Esophagus muscularis mucosa (tissue), 4 donors: ENCODE measurements around the gene PDGFRB. TPM values are rescaled to one million over a fixed set of nuclear protein-coding genes. Genes with fewer than 3 reads are reported as not detected.

Experiments used
- DNase-seq: peaks from one replicate; pipeline ENCODE4 v3.0.0-alpha.2; 2017; ENCODE audit errors: extremely low spot score
- H3K27ac ChIP-seq, 4 donors: fragments of 200-600 bp; sonication (generic); replicated peaks in 1 of 4; 1 replicate in 3 of 4; 2 replicates in 1 of 4; pipeline ENCODE4 v1.5.1; 2016 to 2019; ENCODE audit warnings: mild to moderate bottlenecking in 1 of 4
- H3K27me3 ChIP-seq, 4 donors: fragments of 200-600 bp; sonication (generic); one replicate each; pipeline versions ENCODE4 v1.5.1 to v1.6.0; 2016 to 2019
- H3K36me3 ChIP-seq, 4 donors: fragments of 200-600 bp; sonication (generic); one replicate each; pipeline ENCODE4 v1.5.1; 2016 to 2019
- H3K4me1 ChIP-seq, 4 donors: fragments of 200-600 bp; sonication (generic); one replicate each; pipeline ENCODE4 v1.5.1; 2016 to 2019
- H3K4me3 ChIP-seq, 4 donors: fragments of 200-600 bp; sonication (generic); 1 replicate in 2 of 4; 2 replicates in 2 of 4; pipeline ENCODE4 v1.5.1; 2016 to 2019; ENCODE audit warnings: mild to moderate bottlenecking in 4 of 4, moderate library complexity in 1 of 4
- H3K9me3 ChIP-seq, 4 donors: fragments of 200-600 bp; sonication (generic); 1 replicate in 3 of 4; 2 replicates in 1 of 4; pipeline ENCODE4 v1.5.1; 2016 to 2019
- EP300 ChIP-seq: sonication (generic); formaldehyde crosslinking; IDR thresholded peaks from one replicate; pipeline ENCODE4 v1.6.1; 2017; ENCODE audit warnings: antibody characterized with exemption
- POLR2A ChIP-seq: fragments of 450-650 bp; IDR thresholded peaks from one replicate; pipeline ENCODE4 v1.6.1; 2017; ENCODE audit warnings: antibody characterized with exemption, moderate library complexity, mild to moderate bottlenecking, low read depth
- POLR2AphosphoS5 ChIP-seq, 2 donors: sonication (generic); formaldehyde crosslinking; IDR thresholded peaks; one replicate each; pipeline ENCODE4 v1.6.1; 2017; ENCODE audit warnings: antibody characterized with exemption in 2 of 2
- WGBS: methylation state at CpG from one replicate; pipeline ENCODE4 v1.1.5; 2018; 5-methylcytosine and 5-hydroxymethylcytosine counted together
- intact Hi-C: fragments of 100-400 bp; cut with DNase I; formaldehyde crosslinking; loops from one replicate; pipeline ENCODE4 v1.15.1; 2023
- total RNA-seq, 4 donors: library from RNA; depleted of rRNA; stranded (reverse); fragments of >200 nt; gene quantifications; one replicate each; pipeline versions ENCODE4 v1.1.0 to v1.2.1, GENCODE V29; 2016
- TF ChIP-seq, protein P1 (sequence below), 3 experiments: fragments of 200-600 bp in 2 of 3; fragments of 450-650 bp in 1 of 3; sonication (generic) in 2 of 3; IDR thresholded peaks; one replicate each; pipeline ENCODE4 v1.5.1; 2017 to 2019; ENCODE audit warnings: antibody characterized with exemption in 3 of 3, mild to moderate bottlenecking in 2 of 3, moderate library complexity in 1 of 3

PDGFRB gene
- total RNA-seq, 4 donors from 2014 or later: 83.1 to 219 (median 141) TPM

DNA sequence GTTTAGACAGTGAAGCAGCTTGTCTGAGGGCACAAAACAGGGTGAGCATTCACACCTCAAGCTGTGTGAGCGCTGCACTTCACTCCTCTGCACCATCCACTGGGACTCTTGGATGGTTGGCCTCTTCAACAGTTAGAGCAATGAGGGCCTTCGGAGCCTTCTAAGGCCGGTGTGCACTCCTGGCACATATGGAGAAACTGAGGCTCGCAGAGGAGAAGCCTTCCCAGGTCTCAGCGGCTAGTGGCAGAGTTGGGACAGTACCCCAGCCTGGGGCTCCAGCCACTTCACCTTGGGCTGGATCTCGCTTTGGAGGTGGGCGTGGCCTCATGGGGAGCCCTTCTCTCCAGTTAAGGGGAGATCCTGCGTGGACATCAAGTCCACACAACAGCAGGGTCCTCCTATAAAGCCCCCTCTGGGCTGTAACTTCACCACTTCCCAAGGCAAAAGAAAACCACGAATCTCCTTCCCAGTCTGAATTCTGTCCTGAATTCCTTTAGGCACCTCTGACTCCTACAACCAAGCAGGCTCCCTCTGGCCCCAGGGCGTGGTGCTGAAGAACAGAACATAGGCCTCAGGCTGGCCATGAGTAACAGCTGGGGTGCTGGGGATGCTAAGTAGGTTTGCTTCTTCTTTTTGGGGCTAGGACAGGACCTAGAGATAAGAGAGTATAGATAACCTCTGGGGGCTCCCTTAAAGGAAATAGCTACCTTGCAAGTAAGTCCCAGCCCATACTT is 38.8 kb downstream of the PDGFRB start:
- H3K27ac ChIP-seq: no peak overlapping the region
- intact Hi-C loops: no loop called here

DNA sequence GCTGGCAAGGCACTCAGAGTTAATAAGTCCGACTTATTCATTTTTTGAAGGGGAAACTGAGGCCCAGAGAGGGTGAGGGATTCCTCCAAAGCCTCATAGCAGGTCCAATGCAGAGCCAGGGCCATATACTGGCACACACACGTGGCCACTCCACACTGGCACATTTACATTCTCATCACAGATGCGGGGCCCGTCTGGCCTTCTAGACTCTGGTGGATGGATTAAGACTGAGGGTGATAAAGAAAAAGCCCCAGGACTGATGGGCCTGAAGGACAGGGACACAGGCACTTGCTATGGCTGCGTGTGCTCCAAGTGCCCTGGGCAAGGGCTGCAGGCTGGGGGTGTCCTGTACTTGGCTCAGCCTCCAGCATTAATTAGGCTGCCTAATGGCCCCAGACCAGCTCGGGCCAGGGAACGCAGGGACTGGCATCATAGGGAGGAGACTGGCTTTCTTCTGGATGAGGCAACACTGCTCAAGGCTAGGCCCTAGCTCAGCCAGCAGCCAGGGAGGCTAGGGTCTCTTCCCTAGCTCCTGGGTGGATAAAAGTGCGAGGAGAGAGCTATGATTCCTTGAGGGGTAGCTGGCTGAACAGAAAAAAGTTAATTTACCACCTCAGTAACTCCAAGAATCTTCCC is 40.8 kb downstream of the PDGFRB start:
- Histone ChIP-seq H3K4me3 (no peak overlapping the region), H3K27me3 (no peaks in the 10 kb centered on the region), H3K27ac (no peak overlapping the region), H3K9me3 (no peaks in the 10 kb centered on the region), H3K36me3 (peaks cover 25 to 64% (median 42%) of the 10 kb centered on the region in 4 donors), H3K4me1 (peaks cover 11 to 14% (median 13%) of the 10 kb centered on the region in 4 donors)
- 91% methylated on average over 6 of the region's 8 CpGs for WGBS
- intact Hi-C loops: no loop called here
- TF ChIP-seq EP300: no peak
- TF ChIP-seq POLR2AphosphoS5 (IDR thresholded peaks at IDR 0.05): no peak
- TF ChIP-seq, protein P1, sequence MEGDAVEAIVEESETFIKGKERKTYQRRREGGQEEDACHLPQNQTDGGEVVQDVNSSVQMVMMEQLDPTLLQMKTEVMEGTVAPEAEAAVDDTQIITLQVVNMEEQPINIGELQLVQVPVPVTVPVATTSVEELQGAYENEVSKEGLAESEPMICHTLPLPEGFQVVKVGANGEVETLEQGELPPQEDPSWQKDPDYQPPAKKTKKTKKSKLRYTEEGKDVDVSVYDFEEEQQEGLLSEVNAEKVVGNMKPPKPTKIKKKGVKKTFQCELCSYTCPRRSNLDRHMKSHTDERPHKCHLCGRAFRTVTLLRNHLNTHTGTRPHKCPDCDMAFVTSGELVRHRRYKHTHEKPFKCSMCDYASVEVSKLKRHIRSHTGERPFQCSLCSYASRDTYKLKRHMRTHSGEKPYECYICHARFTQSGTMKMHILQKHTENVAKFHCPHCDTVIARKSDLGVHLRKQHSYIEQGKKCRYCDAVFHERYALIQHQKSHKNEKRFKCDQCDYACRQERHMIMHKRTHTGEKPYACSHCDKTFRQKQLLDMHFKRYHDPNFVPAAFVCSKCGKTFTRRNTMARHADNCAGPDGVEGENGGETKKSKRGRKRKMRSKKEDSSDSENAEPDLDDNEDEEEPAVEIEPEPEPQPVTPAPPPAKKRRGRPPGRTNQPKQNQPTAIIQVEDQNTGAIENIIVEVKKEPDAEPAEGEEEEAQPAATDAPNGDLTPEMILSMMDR (IDR thresholded peaks at IDR 0.05): no peak
- no peak for TF ChIP-seq POLR2A
- no peak for DNase-seq

More for the DNA sequence above, 38.8 kb downstream of the PDGFRB start:
- H3K36me3 ChIP-seq: peaks cover 41 to 84% (median 61%) of the 10 kb centered on the region in 4 donors
- H3K4me3 ChIP-seq: no peak overlapping the region
- no peaks in the 10 kb centered on the region for H3K9me3 ChIP-seq
- 93% methylated on average over 9 of the region's 10 CpGs for WGBS
- TF ChIP-seq POLR2A (no peak), POLR2AphosphoS5 (IDR thresholded peaks at IDR 0.05) (no peak), EP300 (no peak)
- TF ChIP-seq, protein P1 (IDR thresholded peaks at IDR 0.05): no peak
- DNase-seq: no peak
- no peaks in the 10 kb centered on the region for H3K27me3 ChIP-seq
- H3K4me1 ChIP-seq: peaks cover 11 to 14% (median 13%) of the 10 kb centered on the region in 4 donors

DNA sequence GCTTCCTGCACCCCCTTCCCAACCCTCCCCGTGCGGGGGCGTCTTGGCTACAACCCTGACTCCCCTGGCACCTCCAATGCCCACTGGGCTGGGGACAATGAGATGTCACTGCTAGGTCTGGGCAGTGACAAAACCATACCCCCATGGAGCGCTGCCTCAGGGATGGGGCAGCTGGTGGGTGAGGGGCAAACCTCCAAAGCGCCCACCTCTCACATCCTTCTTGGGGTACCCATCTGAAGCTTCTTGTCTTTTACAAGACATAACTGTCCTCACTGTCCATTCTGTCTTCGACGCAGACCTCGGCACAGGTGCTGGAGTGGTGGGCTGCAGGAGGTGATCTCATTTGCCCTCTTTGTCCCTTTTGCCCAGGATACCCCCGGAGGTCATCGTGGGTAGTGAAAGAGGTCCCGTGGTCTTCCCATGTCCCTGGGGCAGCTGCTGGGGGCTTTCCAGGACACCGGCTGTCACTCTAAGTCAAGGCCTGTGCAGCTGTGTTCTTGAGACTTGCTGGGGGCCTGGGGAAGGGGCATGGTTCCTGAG is 41.5 kb downstream of the PDGFRB start:
- Histone ChIP-seq H3K27me3 (no peaks in the 10 kb centered on the region), H3K4me3 (no peak overlapping the region), H3K36me3 (peaks cover 18 to 57% (median 38%) of the 10 kb centered on the region in 4 donors), H3K4me1 (peaks cover 11 to 14% (median 13%) of the 10 kb centered on the region in 4 donors), H3K27ac (no peak overlapping the region), H3K9me3 (no peaks in the 10 kb centered on the region)
- TF ChIP-seq, protein P1 (IDR thresholded peaks at IDR 0.05): no peak
- TF ChIP-seq POLR2A (no peak), EP300 (no peak), POLR2AphosphoS5 (IDR thresholded peaks at IDR 0.05) (peak in 1 of 2 donors; percentile 29)
- DNase-seq: no peak
- intact Hi-C loops: no loop called here
- 89% methylated on average over 8 of the region's 12 CpGs for WGBS

DNA sequence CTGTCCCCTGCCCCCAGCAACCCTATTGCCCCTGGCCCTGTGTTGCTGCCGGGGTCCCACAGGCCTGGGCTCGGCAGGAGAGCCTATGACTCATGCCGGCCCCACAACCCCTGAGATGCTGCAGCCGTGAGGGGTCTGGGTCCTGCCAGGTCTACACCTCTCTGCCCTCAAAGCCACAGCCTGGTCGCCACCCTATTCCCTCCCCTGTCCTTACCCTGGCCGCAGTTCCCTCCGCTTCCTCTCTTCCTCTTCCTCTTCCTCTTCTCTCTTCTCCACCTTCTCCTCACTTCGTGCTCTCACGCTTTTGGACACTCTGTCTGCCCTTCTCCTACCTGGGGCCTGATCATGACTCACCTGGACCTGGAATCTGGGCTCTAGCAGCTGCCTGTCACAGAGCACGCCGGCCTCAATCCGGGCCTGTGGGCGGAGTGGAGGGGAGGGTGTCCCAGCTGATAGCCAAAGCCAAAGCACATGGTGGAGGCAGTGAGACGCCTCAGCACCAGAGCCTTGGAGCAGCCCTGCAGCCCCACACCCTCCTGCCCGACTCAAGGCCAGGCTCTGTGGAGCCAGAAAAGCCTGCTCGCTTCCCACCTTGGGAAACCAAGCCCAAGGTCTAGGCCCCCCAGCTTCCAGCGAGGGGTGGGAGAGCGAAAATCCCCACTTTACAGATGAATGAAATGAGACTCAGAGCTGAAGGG is 42.4 kb downstream of the PDGFRB start:
- Histone ChIP-seq H3K36me3 (peaks cover 9 to 47% (median 29%) of the 10 kb centered on the region in 4 donors), H3K4me1 (peaks cover 11 to 14% (median 13%) of the 10 kb centered on the region in 4 donors), H3K27ac (peak overlapping the region in 3 of 4 donors; percentile 34 to 41 (median 36)), H3K9me3 (no peaks in the 10 kb centered on the region), H3K27me3 (no peaks in the 10 kb centered on the region), H3K4me3 (no peak overlapping the region)
- TF ChIP-seq, protein P1 (IDR thresholded peaks at IDR 0.05): no peak
- TF ChIP-seq EP300 (no peak), POLR2AphosphoS5 (IDR thresholded peaks at IDR 0.05) (peak in 1 of 2 donors; percentile 16)
- WGBS: 68% methylated on average over 14 of the region's 18 CpGs
- DNase-seq: peak; percentile 92
- intact Hi-C loops: no loop called here
